Stimulated activated CD8-positive, alpha-beta memory T cell treated with anti-CD3 and anti-CD28 coated beads, Interleukin-15, amount 100 ng/mL, for 1 hour (primary cell): ENCODE results near the gene FZD10.

Source experiments
- DNase-seq: peaks from one replicate; pipeline ENCODE4 v3.0.0-alpha.2; 2020; ENCODE audit warnings: low read depth

The FZD10 gene

DNA sequence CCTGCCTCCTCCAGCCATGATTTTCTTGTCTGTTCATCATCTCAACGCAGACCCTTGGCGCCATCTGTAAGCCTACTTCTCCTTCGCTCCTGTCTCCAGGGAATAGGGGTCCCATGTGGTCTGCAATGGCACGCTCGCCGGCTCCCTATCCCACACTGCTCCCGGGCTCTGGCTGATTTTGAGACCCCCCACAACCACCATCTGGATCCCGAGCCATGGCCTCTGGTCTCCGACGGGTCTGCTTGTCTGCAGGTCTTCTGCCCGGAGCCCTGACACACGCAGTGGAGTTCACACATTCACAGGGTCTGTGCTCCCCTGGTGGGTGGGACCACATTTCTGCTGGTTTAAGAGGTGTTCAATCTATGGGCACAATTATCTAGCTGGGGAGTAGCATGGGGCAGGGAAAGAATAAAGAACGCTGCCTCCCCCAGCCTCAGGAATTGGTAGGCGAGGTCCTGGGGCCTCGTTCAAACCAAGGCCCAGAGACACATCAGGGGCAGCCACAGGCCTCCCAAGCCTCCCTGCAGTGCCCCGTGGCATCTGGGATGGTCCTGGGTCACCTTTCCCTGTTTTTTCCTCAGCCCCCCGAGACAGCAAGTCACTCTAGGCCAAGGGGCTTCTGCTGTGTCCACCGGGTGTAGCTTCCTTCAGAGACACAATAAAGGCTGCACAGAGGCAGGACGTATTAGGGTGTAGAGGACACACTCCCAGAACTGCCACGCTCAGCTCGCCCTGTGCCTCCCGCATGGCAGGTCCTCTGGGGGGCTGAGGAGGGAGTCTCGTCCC lies 21.5 kb downstream of the FZD10 start:
- DNase-seq: no peak

DNA sequence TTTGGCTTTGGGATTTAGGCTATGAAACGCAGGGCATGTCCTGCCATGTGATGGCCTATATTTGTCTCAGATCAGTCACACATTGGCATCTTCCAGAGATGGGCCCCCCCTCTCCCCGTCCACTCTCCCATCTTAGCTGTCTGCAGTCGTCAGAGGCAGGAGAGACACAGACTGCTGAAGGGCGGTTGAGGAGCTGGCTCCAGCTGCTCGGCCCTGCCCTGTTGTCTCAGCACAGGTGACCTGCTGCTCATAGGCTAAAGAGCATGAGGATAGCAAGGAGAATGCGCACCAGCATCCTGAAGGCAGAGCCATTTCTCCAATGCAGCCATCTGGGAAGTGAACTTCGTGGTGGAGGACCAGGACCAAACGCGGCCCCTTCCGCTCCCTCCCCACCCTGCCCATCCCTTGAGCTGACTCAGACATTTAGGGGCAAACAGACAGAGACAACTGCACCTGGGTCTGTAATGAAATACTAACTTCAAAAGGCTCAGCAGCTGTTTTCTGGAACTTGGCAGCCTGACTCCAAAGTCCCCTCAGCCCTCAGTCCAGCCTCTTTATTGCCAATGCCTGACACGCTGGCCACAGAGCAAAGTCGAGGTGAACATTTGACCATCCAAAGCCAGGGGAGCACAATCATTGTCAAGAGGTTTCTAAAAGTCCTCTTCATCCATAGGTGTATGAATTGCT lies 22.3 kb downstream of the FZD10 start:
- DNase-seq: no peak

DNA sequence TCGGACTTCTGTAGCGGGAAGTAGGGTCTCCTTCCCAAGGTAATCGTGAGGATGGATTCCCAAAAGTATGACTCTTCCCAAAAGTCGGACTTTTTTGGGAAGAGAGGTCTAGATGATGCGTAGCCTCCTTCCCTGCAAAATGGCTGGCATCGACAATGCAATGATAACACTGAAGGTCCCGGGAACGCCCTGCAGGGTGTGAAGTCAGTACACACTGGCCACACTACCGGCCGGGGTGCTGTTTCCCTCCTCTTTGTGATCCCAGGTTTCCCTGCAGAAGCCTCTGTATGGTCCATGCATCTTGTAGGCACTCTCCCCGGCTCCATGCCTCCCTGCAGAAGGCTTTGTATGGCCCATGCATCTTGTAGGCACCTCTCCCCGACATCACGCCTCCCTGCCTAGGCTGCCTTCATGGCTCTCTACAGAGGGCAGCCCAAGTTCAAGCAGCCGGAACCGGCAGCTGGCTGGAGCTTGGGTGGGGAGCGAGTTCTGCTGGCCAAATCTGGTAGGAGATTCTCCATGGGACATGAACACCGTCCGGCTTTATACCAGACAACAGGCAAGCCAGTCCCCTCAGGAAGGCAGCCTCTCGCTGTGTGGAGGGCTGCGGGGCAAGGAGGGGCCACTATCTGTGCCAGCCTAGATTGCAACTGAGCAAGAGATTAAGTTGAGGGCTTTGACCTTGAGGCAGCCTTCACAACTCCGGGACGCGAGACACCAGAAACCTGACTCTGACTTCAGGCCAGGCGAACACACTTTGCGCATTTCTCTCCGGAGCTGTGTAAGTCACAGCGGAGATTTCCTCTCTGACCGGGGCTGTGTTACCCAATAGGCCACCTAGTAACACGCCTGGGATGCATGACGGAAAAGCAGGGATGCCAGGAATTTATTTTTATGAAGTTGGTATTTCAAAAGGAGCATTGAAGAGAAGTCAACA lies 23.5 kb downstream of the FZD10 start:
- no peak for DNase-seq

- DNase-seq: no peak
These were observed 24.5 kb downstream of the FZD10 start for GRCh38 chr12:130186651-130187268.

- DNase-seq: no peak
These were observed 30.5 kb downstream of the FZD10 start for GRCh38 chr12:130192642-130193345.

- DNase-seq: no peak
These were observed 31.9 kb downstream of the FZD10 start for GRCh38 chr12:130194154-130194553.

GRCh38 chr12:130195369-130195768 lies 33.1 kb downstream of the FZD10 start:
- DNase-seq: no peak

- no peak for DNase-seq
These were observed 33.5 kb downstream of the FZD10 start for GRCh38 chr12:130195776-130196175.

DNA sequence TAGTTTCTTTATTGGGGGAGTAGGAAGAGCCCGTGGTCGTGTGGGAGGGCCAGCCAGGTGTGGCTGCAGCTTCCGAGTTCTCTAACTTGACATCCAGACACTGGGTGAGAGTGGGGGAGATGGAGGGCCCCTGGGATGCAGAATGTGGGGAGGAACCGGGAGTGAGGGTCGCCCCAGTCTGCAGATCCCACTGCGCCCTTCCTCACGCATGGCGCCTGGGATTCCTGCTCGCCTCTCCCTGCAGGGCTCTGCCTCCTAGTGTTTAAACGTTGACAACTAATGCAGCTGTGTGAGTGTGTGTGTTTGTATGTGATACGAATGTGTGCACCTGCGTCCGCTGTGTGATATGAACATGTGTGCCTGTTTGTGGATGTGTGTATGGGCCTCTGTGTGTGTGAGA lies 34.6 kb downstream of the FZD10 start:
- DNase-seq: no peak

- DNase-seq: no peak
These were observed 35.9 kb downstream of the FZD10 start for GRCh38 chr12:130198026-130198662.

- no peak for DNase-seq
These were observed 36.4 kb downstream of the FZD10 start for GRCh38 chr12:130198663-130199060.

- no peak for DNase-seq
These were observed 37.5 kb downstream of the FZD10 start for GRCh38 chr12:130199581-130200390.

DNA sequence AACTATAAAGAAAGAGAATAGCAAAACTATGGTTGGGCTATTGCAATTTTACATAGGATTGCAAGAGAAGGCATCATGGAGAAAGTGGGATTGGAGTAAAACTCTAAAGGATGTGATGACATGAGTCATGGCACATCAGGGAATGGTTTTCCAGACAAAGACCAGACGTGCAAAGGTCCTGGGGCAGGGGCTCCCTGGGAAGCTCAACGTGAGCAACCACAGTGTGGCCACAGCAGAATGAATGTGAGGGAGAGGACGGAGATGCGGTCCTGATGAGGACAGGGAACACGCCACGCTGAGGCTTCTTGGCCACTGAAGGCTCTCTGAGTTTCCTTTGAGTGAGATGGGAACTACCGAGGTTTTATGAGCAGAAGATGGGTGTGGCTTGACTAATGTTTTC lies 38.2 kb downstream of the FZD10 start:
- DNase-seq: no peak

DNA sequence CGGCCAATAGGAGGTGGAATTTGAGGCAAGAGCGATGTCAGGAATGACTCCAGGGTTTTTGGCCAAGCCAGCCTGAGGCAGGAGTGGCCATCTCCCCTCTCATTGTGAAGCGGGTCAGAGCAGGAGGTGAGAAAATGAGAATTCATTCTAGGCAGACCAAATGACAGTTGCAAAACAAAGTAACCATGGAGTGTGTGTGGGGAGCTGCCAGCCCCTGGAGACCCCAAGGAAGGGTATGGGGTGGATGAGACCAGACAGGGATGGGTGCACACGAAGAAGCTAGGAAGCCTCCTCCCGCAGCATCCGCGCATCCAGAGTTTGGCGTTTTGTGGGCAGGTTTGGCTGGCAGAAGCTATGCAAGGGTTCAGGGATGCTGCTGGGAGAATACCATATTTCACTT lies 38.8 kb downstream of the FZD10 start:
- no peak for DNase-seq

DNA sequence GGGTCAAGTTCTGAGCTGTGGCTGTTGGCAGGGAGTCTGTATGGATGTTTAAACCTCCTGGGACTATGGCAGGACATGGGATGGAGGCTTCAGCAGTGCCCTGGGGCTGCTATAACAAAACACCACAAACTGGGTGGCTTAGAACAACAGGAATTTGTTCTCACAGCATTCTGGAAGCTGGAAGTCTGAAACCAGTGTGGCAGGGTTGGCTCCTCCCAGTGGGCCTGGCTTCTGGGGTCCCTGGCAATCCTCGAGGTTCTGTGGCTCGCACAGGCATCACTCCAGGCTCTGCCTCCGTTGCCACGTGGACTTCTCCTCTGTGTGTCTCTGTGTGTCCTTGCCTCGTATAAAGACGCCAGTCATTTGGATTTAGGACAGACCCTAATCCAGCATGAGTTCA lies 39.9 kb downstream of the FZD10 start:
- DNase-seq: no peak

- DNase-seq: no peak
These were observed 40.9 kb downstream of the FZD10 start for GRCh38 chr12:130203151-130203550.

GRCh38 chr12:130204541-130204953 lies 42.3 kb downstream of the FZD10 start:
- no peak for DNase-seq

DNA sequence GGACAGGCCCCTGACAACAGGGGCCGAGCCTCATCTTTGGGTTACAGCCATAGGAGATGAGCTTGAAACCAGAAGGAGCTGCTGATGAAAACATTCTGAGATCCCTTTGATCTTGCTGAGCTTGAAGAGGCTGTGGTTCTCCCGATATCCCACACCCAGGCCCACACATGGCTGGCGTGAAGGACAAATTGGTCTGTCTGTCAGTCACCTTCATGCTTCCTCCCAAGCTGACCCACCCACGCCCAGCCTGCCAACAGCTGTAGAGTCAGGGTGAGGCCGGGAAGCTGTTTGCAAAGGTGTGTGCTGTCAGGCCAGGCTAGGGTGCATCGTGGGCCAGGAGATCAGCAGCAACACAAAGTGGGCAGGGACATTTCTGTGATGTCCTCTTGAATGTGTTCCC lies 43.2 kb downstream of the FZD10 start:
- DNase-seq: no peak

DNA sequence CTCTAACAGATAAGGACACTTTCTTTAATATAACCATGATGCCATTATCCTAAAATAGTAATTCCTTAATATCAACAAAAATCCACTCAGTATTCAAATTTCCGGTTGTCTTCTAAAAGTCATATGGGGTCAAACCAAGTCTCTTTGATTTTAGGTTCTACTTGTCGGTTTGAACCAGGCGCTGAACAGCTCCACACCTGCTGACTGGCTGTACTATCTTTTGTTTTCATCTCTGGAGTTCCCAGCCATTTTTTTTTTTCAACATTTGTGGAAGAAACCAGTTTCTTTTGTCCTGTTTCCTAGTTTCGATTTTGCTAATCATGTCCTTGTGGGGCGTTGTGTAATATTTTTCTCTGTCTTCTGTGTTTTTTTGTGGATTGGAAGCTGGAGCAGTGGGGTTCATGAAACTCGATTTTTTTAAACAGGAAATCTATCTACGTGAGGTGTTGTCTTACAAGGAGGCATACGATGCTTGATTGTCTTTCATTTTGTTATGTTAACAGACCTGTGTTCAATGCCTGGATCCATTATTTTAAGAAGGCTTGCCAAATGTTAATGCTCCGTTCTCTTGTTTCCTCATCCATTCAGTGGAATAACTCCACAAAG lies 50.2 kb downstream of the FZD10 start:
- DNase-seq: no peak

GRCh38 chr12:130213249-130213648 lies 51.0 kb downstream of the FZD10 start:
- no peak for DNase-seq
